Gastrocnemius medialis (tissue), 4 donors: Measurements from ENCODE around the gene PRR20C. TPM values are rescaled to one million over a fixed set of nuclear protein-coding genes. Genes with fewer than 3 reads are reported as not detected.

Experiments
- ATAC-seq, 2 donors: fragments of 150-250 bp; one replicate each; pipeline ENCODE4 v1.9.1; 2016
- DNase-seq, 2 donors: peaks; one replicate each; pipeline ENCODE4 v3.0.0-alpha.2; 2019
- H3K27ac ChIP-seq, 4 donors: fragments of 200-600 bp; sonication (generic); 1 replicate in 1 of 4; 2 replicates in 3 of 4; pipeline ENCODE4 v1.5.1; 2016 to 2018; ENCODE audit warnings: mild to moderate bottlenecking in 2 of 4, moderate library complexity in 1 of 4
- H3K27me3 ChIP-seq, 3 donors: fragments of 200-600 bp; sonication (generic) in 2 of 3; 1 replicate in 1 of 3; 2 replicates in 2 of 3; pipeline versions ENCODE4 v1.5.1 to v1.6.0; 2016 to 2019; ENCODE audit warnings: mild to moderate bottlenecking in 1 of 3, moderate library complexity in 1 of 3
- H3K36me3 ChIP-seq, 2 donors: fragments of 200-600 bp; sonication (generic) in 1 of 2; one replicate each; pipeline ENCODE4 v1.5.1; 2017 to 2018
- H3K4me1 ChIP-seq, 2 donors: fragments of 200-600 bp; sonication (generic) in 1 of 2; one replicate each; pipeline ENCODE4 v1.5.1; 2016 to 2017; ENCODE audit warnings: mild to moderate bottlenecking in 2 of 2
- H3K4me3 ChIP-seq, 4 donors: fragments of 200-600 bp; sonication (generic) in 3 of 4; 1 replicate in 1 of 4; 2 replicates in 3 of 4; pipeline ENCODE4 v1.5.1; 2016 to 2019; ENCODE audit warnings: mild to moderate bottlenecking in 2 of 4
- H3K9me3 ChIP-seq, 3 donors: fragments of 200-600 bp; sonication (generic) in 2 of 3; 1 replicate in 1 of 3; 2 replicates in 2 of 3; pipeline ENCODE4 v1.5.1; 2016 to 2019
- POLR2A ChIP-seq, 2 donors: fragments of 450-650 bp; IDR thresholded peaks; one replicate each; pipeline ENCODE4 v1.6.1; 2017; ENCODE audit warnings: antibody characterized with exemption in 2 of 2, mild to moderate bottlenecking in 2 of 2, moderate library complexity in 2 of 2
- in situ Hi-C, 4 donors: fragments of 200-750 bp; cut with MboI; loops; one replicate each; pipeline versions ENCODE4 v1.15.0 to v1.8.0; 2017; ENCODE audit warnings: low sequenced_read_pairs in 4 of 4
- intact Hi-C: fragments of 100-400 bp; cut with DNase I; formaldehyde crosslinking; loops from one replicate; pipeline ENCODE4 v1.15.1; 2023; ENCODE audit warnings: low total_unique reads
- total RNA-seq, 4 donors: library from RNA; depleted of rRNA; stranded (reverse); fragments of >200 nt; gene quantifications; one replicate each; pipeline versions ENCODE4 v1.1.0 to v1.2.3, GENCODE V29; 2016
- TF ChIP-seq, protein P1 (sequence below), 5 experiments: fragments of 450-650 bp in 3 of 5; fragments of 200-600 bp in 2 of 5; sonication (generic) in 2 of 5; IDR thresholded peaks in 4 of 5; conservative IDR thresholded peaks in 1 of 5; 1 replicate in 4 of 5; 2 replicates in 1 of 5; pipeline ENCODE4 v1.5.1; 2016 to 2019; ENCODE audit warnings: antibody characterized with exemption in 5 of 5, mild to moderate bottlenecking in 3 of 5, moderate library complexity in 3 of 5

Gene PRR20C
- total RNA-seq, 4 donors from 2014 or later: not detected

DNA sequence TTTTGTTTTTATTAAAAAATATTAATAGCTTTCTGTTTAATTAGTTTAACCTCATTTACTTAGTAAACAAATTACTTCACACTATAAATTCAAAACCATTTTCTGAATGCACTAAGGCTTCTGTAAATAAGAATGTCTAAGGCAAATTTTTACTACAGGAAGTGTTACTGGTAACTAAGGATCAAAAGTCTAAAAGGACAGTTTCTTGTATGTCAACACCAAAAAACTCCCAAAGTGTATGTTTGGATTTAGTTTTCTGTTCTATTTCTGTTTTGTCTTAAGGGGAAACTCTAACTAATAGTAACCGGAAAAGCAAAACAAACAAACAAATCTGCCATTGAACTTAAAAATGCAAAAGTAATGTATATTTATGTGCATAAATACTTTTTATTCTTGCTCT is 37.8 kb downstream of the PRR20C start:
- TF ChIP-seq, protein P1, sequence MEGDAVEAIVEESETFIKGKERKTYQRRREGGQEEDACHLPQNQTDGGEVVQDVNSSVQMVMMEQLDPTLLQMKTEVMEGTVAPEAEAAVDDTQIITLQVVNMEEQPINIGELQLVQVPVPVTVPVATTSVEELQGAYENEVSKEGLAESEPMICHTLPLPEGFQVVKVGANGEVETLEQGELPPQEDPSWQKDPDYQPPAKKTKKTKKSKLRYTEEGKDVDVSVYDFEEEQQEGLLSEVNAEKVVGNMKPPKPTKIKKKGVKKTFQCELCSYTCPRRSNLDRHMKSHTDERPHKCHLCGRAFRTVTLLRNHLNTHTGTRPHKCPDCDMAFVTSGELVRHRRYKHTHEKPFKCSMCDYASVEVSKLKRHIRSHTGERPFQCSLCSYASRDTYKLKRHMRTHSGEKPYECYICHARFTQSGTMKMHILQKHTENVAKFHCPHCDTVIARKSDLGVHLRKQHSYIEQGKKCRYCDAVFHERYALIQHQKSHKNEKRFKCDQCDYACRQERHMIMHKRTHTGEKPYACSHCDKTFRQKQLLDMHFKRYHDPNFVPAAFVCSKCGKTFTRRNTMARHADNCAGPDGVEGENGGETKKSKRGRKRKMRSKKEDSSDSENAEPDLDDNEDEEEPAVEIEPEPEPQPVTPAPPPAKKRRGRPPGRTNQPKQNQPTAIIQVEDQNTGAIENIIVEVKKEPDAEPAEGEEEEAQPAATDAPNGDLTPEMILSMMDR (IDR thresholded peaks at IDR 0.05 in 4 of 5, conservative IDR thresholded peaks at IDR 0.05 in 1 of 5): no peak
- TF ChIP-seq POLR2A (IDR thresholded peaks at IDR 0.05): no peak
- no peak for ATAC-seq
- H3K36me3 ChIP-seq: no peaks in the 10 kb centered on the region
- intact Hi-C loops: no loop called here
- H3K4me1 ChIP-seq: no peaks in the 10 kb centered on the region
- H3K27me3 ChIP-seq: no peaks in the 10 kb centered on the region
- no peak for DNase-seq
- no peak overlapping the region for H3K27ac ChIP-seq
- H3K4me3 ChIP-seq: no peak overlapping the region
- in situ Hi-C loops: no loop called here
- H3K9me3 ChIP-seq: no peaks in the 10 kb centered on the region

Other genes starting within 250 kb of the PRR20C start
- gene PRR20A, start 13.1 kb upstream of the PRR20C start, total RNA-seq: not detected
- gene PRR20B, start 6.6 kb upstream of the PRR20C start, total RNA-seq: not detected
- not detected for gene PRR20D, start 6.6 kb downstream of the PRR20C start, total RNA-seq
- gene PRR20E, start 13.1 kb downstream of the PRR20C start, total RNA-seq: not detected